GM23248 (cell line): Measurements from ENCODE around the gene LGALS1.

Experiments
- EZH2 ChIP-seq: fragments of 200-600 bp; sonication (generic); IDR thresholded peaks from 2 replicates; pipeline ENCODE4 v1.6.1; 2018; ENCODE audit warnings: antibody characterized with exemption, mild to moderate bottlenecking; ENCODE audit not compliant: insufficient read depth, poor library complexity, severe bottlenecking
- EZH2phosphoT487 ChIP-seq: fragments of 200-600 bp; sonication (generic); IDR thresholded peaks from 2 replicates; pipeline ENCODE4 v1.6.1; 2018; ENCODE audit warnings: antibody characterized with exemption, moderate library complexity, mild to moderate bottlenecking, low read depth; ENCODE audit not compliant: insufficient read depth

DNA sequence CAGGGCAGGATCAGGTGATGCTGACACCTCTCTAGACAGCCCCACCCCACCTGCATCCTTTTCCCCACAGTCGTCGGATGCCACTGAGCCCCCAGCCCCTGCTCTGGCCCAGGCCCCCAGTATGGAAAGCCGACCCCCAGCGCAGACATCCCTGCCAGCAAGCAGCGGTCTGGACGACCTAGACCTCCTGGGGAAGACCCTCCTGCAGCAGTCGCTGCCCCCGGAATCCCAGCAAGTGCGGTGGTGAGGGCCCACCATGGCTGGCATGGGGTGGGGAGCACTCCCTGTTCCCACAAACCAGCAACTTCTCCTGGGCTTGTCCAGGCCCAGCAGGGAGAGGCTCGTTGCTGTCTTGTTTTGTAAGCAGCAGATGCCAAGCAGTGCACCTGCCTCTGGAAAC is 45.5 kb upstream of the LGALS1 start:
- TF ChIP-seq EZH2 (no peak), EZH2phosphoT487 (no peak)
